ENCODE measurements around the gene TGFBR2.

Gene TGFBR2

DNA sequence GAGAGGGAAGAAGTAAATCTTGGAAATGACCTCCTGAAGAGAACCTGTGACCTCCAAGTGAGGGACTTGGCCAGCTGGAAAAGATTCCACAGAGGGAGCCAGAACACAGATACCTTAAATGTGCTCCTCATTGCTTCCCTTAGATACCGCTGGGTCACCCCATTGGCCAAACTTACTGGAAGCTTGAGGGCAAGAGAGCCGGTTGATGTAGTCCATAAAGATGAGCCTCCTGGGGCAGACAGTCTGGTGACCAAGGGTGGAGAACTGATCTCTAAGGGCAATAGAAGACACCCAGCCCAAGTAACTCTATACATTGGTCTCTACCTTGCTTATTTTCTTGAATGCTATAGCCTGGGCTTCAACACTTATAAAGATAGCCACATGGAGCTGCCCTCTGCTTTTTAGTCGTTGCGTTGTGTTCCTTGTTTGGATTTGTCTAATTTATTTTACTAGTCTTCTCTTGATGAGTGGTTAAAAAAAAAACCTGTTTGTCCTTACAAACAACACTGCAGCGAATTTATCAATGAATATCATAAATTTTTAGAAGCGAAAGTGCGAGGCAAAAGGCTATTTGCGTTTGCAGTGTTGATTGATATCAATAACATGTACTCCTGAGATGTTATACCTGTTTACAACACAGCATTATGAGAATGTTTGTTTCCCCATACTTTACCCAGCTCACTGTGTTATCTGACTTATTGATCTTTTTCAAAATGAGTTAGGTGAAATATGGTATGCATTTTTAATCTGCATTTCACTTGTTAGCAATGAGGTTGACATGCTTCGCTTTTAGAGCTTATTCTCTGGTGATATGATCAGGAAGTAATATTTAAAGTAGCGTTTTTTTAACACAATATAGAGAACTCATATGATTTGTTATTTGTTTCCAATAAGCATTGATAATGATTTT lies 31.2 kb downstream of the TGFBR2 start:
- no peak for DNase-seq (ENCODE audit: low read depth in 2 of 2)

DNA sequence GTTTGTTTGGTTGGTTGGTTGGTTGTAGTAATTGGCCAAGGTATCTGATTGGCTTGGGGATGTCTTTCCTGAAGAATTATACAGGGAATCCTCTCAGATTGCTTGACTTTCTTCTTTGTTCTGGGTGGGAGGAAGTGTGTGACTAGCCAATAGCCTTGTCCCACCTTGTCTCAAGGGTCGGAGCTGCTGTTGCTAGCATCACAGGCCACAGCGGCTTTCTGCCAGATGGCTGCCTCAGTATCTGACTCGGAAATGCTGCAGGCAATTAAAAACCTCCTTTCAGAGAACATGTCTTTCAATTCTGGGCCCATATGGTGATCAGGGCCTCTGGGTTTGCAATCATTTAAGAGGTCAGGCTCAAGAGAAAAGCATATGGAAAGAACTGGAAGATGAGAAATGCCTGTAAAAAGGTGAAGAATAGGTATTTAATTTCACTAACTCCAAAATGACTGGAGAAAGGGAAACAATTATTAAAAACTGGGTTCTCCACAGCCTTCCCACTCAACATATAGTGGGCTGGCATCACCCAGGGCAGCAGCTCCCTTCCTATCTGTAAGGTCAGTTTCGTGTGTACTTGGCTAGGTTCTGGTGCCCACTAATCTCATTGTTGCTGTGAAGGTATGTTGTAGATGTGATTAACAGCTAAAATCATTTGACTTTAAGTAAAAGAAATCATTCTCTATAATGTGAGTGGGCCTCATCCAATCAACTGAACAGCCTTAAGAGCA lies 32.4 kb downstream of the TGFBR2 start:
- DNase-seq (ENCODE audit: low read depth in 2 of 2) = no peak

DNA sequence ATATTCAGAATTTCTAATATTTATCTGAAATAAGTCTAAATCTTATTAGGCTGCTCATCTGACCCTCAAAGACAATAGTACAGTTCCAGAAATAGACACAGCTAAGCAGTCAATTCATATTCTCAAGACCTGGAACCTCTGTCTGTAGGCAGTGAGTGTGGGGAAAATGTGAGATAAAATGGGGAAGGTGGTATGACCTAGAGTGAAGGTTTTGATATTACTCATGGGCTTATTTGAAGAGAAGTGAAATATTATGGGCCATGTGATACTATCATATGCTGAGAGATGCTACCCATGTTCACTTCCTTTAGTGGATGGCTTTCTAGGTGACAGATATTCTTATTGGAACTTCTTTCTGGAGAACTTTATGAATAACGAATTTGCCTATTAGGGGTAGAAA lies 33.5 kb downstream of the TGFBR2 start:
- DNase-seq (ENCODE audit: low read depth in 2 of 2) = no peak

DNA sequence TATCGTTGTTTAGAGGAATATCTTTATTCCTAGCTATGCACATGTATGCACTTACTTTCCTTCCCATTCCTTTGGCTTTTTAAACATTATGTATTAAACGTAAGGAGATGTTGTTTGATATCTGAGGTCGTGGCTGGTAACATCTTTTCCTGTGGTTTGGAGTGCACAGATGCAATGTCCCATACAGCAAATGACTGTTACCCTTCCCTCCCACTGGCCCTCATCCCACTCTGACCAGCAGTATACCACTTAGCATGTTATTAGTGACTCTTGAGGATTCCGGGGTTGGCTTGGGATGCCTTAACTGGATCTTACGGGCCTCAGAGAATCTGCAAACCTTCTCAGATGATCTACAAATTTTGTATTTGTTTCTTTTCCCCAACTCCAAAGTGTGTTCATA lies 34.5 kb downstream of the TGFBR2 start:
- no peak for DNase-seq (ENCODE audit: low read depth in 2 of 2)

DNA sequence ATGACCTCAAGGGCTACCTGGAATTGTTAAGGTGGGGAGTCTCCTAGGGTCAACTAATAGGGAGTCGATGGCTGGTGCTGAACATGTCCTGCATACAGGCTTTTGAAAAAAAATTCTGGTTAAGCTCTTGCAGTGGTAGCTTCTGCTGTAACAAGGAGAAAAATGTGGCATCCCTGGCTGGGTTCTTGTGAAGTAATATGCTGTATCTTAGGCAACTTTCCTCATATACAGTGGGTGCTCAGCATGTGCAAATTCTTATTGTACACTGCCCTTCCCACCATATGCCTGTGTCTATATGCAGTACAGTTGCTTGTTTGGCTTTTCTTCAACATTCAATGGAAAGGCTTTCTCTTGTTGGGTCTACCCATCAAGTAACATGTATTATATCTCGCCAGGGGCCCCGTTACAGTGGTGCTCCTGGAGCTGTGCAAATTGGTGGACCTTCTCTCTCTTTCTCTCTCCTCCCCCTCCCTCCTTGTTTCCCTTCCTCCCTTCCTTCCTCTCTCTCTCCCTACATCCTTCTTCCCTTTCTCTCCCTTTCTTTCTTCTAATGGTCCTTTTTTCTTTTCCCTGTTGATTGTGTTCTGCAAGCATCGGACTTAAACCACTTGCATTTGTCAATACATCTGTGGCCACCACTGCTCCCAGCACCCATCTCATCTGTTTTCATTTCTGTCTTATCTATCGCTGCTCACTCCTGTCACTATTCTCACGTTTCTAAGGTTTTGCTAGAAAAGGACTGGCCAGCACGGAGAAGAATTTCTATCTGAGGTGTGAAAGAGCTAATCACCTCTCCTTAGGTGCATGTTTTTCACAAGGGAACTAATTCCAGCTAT lies 35.2 kb downstream of the TGFBR2 start:
- no peak for DNase-seq (ENCODE audit: low read depth in 2 of 2)

DNA sequence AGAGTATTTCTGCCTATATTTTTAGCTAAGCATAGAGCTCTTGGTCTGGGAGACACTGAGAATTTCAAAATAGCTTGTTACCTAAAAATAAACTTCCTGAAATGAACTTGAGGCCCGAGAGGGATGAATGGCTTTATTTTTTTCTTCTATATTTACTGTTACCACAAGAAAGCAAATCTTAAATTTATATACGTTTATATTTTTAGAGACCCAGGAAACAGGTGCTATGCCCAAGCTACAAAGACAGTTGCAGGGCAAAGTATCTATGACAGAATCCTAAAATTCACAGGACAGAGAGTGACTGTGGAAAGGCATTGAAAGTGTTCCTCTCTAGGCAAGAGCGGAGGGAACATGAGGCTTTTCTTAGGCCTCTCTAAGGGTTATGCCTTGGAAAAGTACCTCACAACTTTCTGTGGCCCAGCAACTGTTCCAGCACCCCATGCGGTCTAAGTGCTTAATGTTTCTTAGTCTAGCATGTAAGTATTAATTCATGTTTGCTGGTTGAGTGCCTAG lies 36.5 kb downstream of the TGFBR2 start:
- no peak for DNase-seq (ENCODE audit: low read depth in 2 of 2)

DNA sequence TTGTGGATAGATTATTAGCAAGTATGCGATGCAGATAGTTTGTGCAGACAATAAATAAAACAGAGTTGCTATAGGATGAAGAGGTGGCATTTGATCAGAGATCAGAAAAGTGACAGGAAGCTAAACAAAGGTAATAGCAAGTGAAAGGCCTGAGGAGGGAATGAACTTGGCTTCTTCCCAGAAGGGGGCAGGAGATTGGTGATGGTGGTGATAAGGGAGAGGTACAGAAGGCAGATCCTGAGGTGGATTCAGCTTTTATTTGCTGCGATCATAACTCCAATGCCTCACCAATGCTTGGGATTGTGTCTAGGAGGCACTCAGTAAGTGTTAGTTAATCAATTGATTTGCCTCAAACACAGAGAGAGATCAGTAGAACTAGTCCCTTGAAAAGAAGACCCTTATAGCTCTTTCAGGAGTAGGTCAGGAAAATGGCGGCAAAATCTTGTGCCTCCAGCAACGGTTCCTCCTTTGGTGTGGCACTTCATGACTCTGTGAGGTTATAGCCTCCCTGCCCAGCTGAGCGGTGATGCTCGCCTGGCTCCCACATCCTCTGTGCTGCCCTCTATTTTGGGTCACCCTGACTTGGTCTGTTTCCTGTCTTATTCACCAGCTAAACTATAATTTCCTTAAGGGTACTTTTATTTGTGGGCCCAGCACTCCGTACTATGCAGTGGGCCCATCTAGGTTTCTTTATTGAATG lies 37.5 kb downstream of the TGFBR2 start:
- no peak for DNase-seq (ENCODE audit: low read depth in 2 of 2)

DNA sequence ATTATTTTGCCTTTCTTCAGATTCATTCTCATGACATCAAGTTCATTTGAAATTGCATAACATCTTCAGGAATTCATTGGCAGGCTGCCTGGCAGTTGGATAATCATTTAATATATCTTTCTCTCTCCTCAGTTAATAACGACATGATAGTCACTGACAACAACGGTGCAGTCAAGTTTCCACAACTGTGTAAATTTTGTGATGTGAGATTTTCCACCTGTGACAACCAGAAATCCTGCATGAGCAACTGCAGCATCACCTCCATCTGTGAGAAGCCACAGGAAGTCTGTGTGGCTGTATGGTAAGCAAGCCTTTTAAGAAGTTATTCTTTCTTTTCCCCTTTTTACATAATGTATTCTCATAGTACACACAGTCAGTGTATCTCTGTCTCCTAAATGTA lies 38.2 kb downstream of the TGFBR2 start:
- no peak for DNase-seq (ENCODE audit: low read depth in 2 of 2)

DNA sequence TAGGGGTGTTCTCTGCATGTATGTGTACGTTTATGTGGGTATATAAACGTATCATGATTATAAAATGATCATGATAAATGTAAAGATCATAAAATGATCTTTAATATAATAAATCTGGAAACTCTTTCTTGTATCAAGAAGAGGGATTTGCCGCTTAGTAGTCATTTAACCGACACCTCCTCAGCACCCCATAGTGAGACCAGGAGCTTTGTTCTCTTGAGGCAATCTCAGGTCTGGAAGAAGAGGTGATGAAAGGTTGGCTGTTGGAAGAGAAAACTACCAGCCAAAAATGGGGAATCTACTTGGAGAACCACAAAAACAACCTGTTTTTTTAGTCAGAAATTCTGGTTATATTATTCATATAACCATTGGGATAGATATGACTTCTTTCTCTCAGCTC lies 38.7 kb downstream of the TGFBR2 start:
- DNase-seq (ENCODE audit: low read depth in 2 of 2) = no peak

DNA sequence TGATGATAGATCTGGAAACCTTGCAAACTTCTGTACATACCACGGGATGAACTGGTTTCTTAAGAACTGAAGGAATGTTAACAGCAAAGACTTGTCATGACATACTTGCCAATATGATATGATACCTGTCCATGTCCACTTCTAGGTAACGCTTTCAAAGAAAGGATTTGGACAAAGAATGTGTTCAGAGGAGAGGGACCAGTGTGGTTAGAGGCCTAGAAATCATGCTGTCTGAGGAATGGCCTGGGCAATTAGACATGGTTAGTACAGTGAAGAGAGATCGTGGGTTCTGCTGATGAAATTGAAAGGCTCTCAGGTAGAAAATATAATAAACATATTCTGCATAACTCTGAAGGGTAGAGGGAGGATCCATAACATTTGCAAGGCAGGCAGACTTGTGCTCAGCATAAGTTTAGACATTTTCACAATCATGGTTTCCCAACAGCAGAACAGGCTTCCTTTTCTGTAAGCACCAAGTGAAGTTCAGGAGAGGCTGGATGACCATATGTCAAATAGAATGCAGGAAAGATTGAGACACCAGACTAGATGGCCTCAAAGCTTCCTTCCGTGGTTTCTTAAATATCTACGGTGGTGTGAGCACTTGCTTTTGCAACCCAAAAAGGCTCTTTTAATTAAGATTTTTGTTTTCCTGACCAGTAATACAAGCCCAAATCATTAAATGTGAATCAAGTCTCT lies 39.9 kb downstream of the TGFBR2 start:
- no peak for DNase-seq (ENCODE audit: low read depth in 2 of 2)

DNA sequence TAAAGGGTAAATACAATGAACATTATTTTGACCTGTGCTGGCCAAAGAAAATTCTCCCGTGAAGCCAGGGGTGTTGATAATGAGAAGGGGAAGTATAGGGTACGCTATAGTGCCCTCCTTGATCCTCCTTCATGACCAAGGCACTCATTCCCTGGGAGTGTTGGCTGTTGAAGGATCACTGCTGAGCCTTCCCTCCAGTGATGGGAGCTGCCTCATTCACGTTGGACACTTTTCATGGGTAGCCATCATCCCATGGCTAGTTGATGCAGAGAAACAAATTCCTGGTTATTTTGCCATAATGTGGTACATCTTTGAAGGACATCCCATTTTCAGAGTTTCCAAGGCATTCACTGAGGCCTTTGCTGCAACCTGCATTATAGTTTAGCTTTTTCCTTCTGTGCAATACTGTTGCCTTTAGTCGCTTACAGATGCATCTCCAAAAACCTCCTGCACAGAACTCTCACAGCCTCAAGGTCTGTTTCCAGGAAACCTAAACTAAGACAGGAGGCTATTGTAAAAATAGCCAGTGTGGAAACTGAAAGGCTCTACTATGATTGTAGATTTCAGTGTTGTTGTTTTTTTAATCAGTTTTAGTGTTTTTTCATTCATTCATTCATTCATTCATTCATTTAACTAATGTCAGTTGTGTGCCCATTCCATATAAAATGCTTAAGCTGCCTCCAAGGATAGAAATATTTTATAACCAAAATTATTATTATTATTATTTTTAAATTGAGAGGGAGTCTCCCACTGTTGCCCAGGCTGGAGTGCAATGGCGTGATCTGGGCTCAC lies 40.8 kb downstream of the TGFBR2 start:
- DNase-seq (ENCODE audit: low read depth in 2 of 2) = no peak

DNA sequence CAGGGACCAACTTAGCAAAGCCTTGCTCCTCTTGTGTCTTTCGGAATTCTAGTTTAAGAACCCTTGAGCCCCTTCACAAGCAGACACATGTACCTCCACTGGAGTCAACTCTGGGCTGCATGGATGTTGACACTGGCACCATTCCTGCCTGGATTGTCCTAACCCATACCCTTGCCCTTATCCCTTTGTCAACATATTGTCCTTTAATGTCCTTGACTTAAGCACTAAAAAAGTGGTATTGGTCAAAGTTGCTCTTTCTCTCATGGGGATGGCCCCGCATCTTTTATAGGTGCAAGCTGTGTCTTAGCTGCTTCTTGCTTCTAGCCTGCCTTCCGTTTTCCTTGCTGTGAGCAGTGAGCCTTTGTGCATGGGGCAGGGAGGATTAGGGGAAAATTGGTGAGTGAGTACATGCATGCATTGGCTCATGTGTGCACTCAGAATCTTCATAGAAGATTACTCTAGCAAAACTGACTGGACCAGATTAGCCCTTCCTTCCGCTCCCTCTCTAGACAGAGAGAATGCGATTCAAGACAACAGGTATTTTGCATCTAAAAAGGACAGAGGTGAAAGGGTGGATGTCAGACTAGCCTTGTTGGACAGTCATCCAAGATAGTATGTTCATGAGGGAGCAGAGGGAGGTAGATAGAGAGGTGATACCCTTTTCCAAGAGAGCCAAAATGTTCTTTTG lies 42.4 kb downstream of the TGFBR2 start:
- DNase-seq (ENCODE audit: low read depth in 2 of 2) = no peak

DNA sequence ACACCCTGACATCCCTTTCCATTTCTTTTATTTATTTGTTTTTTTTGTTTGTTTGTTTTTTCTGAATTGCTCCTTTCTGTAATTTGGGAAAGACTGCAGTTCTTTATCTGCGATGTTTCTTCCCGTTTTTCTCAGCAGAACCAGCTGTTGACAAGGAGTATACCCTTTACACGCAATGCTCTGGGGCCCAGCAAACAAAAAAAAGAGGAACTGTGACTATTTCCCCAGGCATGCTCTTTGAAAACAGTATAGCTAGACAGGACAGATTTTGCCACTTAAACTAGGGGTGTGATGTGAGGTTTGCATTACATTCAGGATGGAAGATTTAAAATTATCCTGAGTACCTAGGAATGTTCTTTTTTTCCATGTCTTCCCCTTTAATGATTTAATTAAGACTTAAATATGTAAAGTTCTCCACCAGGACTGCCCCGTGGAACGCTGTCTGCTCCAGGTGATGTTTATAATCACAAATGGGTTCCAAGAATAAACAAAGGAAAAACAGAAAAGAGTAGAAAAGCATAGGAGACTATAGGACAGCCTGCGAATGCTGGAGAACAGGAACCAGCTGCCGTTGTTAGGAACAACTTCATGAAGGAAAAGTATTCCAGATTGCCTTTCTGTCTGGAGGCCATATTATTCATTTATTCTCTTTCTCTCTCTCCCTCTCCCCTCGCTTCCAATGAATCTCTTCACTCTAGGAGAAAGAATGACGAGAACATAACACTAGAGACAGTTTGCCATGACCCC lies 43.3 kb downstream of the TGFBR2 start:
- no peak for DNase-seq (ENCODE audit: low read depth in 2 of 2)

DNA sequence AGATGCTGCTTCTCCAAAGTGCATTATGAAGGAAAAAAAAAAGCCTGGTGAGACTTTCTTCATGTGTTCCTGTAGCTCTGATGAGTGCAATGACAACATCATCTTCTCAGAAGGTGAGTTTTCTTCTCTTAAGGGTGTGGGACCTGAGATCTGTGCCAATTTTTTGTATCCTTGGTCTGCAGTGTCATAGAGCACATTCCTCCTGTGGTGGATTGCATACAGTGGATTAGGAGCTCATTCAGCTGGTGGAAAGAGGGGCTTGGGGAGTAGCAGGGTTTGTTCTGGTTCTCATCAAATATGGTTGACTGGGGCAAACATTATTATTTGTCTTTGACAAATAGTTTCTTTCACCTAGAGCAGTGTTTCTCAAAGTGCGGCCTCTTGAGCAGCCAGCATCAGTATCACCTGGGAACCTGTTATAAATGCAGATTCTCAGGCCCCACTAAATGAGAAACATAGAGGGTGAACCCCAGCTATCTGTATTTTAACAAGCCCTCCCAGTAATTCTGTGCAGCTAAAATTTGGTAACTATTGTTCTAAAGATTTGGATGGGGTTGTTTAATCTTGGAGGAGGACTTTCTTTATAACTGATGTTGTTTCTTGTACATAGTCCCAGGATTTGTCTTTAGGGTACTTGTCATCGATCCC lies 44.1 kb downstream of the TGFBR2 start:
- no peak for DNase-seq (ENCODE audit: low read depth in 2 of 2)

DNA sequence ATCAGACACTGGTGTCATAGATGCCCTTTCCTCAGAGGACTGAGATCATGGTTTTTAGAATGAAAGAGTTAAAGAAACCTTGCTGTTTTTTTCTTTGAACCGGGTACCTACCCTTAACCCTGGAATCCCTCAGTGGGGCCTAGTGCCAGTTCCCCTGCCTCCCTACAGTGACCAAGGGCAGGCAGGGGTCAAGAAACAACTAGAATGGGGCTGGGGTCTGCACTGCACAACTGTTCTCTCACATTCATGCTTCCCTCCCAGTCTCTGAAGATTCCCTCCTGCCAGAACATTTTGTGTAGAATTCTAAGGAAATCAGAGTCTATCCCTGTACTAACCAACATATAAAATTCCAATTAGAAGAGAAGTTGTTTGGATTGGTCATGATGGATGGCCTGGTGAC lies 47.9 kb downstream of the TGFBR2 start:
- DNase-seq (ENCODE audit: low read depth in 2 of 2) = no peak

DNA sequence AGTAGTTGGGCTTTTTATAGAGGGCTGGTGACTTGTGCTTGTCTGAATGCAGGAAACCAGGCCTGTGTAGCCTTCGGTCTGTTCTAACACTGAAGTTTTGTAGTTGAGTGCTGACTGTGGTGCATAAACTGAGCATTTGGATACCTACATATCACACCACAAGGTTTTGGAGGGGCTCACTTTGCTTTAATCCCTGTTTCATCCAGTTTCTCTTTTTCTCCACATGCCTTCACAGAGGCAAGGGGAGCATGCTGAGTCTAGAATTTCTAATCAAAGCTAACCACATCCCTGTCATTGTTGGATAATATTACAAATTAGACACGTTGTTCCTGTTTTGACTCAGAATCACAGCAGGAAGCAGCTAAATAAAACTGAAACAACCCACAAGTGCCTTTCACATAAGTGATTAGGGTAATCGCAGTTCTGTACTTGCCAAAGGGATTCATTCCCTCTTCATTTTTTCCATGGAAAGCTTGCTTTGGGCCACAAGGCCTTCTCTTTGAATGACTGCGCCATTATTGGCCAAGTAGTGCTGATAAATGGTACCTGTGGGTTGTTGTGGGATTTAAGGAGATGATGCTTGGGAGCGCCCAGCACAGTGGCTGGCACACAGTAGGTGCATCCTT lies 48.9 kb downstream of the TGFBR2 start:
- DNase-seq (ENCODE audit: low read depth in 2 of 2) = no peak

DNA sequence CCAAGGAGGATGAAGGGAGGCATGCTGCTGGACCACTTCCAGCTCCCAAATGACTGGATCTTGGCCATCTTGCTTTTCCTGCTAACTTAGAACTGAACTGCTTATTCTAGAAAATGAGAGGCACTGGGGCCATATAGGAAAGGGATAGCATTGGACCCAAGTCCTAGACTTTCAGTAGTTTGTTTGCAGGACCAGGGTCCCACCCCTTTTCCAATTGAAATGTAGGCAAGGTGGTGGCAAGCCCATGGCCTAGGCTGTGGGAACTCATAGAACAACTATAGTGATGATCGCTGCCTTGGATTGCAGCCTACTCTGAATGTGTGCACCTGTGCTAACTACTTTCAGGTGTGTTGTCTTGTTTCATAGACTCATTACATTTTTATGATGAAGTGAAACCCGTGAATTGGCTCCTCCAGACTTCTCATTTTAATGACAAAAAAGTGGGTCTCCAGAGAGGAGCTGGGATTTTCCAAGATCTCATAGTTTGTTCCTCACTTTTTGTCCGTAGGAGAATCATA lies 50.3 kb downstream of the TGFBR2 start:
- DNase-seq (ENCODE audit: low read depth in 2 of 2) = no peak
